Mononuclear cell (primary cell): Measurements from ENCODE around the gene CXCL6. TPM values are rescaled to one million over a fixed set of nuclear protein-coding genes. Genes with fewer than 3 reads are reported as not detected.

Source experiments
- H3K27me3 ChIP-seq: 2 replicates; pipeline ENCODE4 v1.6.0; 2011; ENCODE audit warnings: low read length, control low read depth; ENCODE audit not compliant: insufficient read depth
- H3K4me1 ChIP-seq: 2 replicates; pipeline ENCODE4 v1.5.1; 2011; ENCODE audit warnings: mild to moderate bottlenecking, low read length, control low read depth; ENCODE audit not compliant: insufficient read depth
- H3K4me3 ChIP-seq: 2 replicates; pipeline ENCODE4 v1.5.1; 2011; ENCODE audit warnings: mild to moderate bottlenecking, low read length, moderate library complexity
- H3K9me3 ChIP-seq: 2 replicates; pipeline ENCODE4 v1.5.1; 2011; ENCODE audit warnings: low read depth, mild to moderate bottlenecking, control low read depth, low read length
- total RNA-seq: library from RNA; depleted of rRNA; stranded (reverse); fragments of >200 nt; gene quantifications from one replicate; pipeline ENCODE4 v1.2.3, GENCODE V29; 2012

CXCL6 gene
- total RNA-seq: not detected

GRCh38 chr4:73836373-73837279, at the start of gene CXCL6:
TSS of gene CXCL6 (plus strand) at chr4:73836678. CDS start at chr4:73836751, 73 bp downstream.
- H3K9me3 ChIP-seq: no peaks in the 10 kb centered on the region
- peaks cover 8% of the 10 kb centered on the region for H3K4me1 ChIP-seq
- peaks cover 7% of the 10 kb centered on the region for H3K27me3 ChIP-seq
- peak within 1 kb of the TSS; percentile 26 for H3K4me3 ChIP-seq

GRCh38 chr4:73788411-73788810, 48.1 kb upstream of the CXCL6 start:
- Histone ChIP-seq H3K27me3 (no peaks in the 10 kb centered on the region), H3K4me1 (no peaks in the 10 kb centered on the region), H3K4me3 (no peak overlapping the region), H3K9me3 (peaks cover 10% of the 10 kb centered on the region)

GRCh38 chr4:73798842-73799241, 37.6 kb upstream of the CXCL6 start:
- H3K4me1 ChIP-seq: no peaks in the 10 kb centered on the region
- H3K9me3 ChIP-seq: no peaks in the 10 kb centered on the region
- no peaks in the 10 kb centered on the region for H3K27me3 ChIP-seq
- no peak overlapping the region for H3K4me3 ChIP-seq

GRCh38 chr4:73800206-73800605, 36.3 kb upstream of the CXCL6 start:
- Histone ChIP-seq H3K9me3 (no peaks in the 10 kb centered on the region), H3K4me3 (no peak overlapping the region), H3K4me1 (no peaks in the 10 kb centered on the region), H3K27me3 (no peaks in the 10 kb centered on the region)

GRCh38 chr4:73801692-73802091, 34.8 kb upstream of the CXCL6 start:
- Histone ChIP-seq H3K4me3 (no peak overlapping the region), H3K9me3 (no peaks in the 10 kb centered on the region), H3K4me1 (no peaks in the 10 kb centered on the region), H3K27me3 (no peaks in the 10 kb centered on the region)

GRCh38 chr4:73803213-73803612, 33.3 kb upstream of the CXCL6 start:
- Histone ChIP-seq H3K4me1 (no peaks in the 10 kb centered on the region), H3K4me3 (no peak overlapping the region)

GRCh38 chr4:73810191-73810590, 26.3 kb upstream of the CXCL6 start:
- Histone ChIP-seq H3K27me3 (no peaks in the 10 kb centered on the region), H3K9me3 (no peaks in the 10 kb centered on the region), H3K4me1 (peaks cover 5% of the 10 kb centered on the region), H3K4me3 (no peak overlapping the region)

More at GRCh38 chr4:73803213-73803612, 33.3 kb upstream of the CXCL6 start:
- H3K9me3 ChIP-seq: no peaks in the 10 kb centered on the region
- no peaks in the 10 kb centered on the region for H3K27me3 ChIP-seq

- no peak overlapping the region for H3K4me3 ChIP-seq
- H3K27me3 ChIP-seq: no peaks in the 10 kb centered on the region
- no peaks in the 10 kb centered on the region for H3K9me3 ChIP-seq
- H3K4me1 ChIP-seq: peaks cover 5% of the 10 kb centered on the region
Measured at GRCh38 chr4:73811841-73812240, 24.6 kb upstream of the CXCL6 start.

- Histone ChIP-seq H3K9me3 (no peaks in the 10 kb centered on the region), H3K4me3 (no peak overlapping the region), H3K4me1 (peaks cover 5% of the 10 kb centered on the region), H3K27me3 (no peaks in the 10 kb centered on the region)
Measured at GRCh38 chr4:73814679-73815078, 21.8 kb upstream of the CXCL6 start.

- H3K4me1 ChIP-seq: peaks cover 5% of the 10 kb centered on the region
- H3K4me3 ChIP-seq: no peak overlapping the region
- no peaks in the 10 kb centered on the region for H3K9me3 ChIP-seq
- H3K27me3 ChIP-seq: no peaks in the 10 kb centered on the region
Measured at GRCh38 chr4:73815145-73815544, 21.3 kb upstream of the CXCL6 start.

GRCh38 chr4:73816814-73817213, 19.7 kb upstream of the CXCL6 start:
- H3K4me3 ChIP-seq: no peak overlapping the region
- H3K9me3 ChIP-seq: no peaks in the 10 kb centered on the region
- H3K4me1 ChIP-seq: peaks cover 5% of the 10 kb centered on the region
- no peaks in the 10 kb centered on the region for H3K27me3 ChIP-seq

GRCh38 chr4:73817341-73817740, 19.1 kb upstream of the CXCL6 start:
- Histone ChIP-seq H3K4me3 (no peak overlapping the region), H3K9me3 (no peaks in the 10 kb centered on the region), H3K4me1 (peaks cover 5% of the 10 kb centered on the region), H3K27me3 (no peaks in the 10 kb centered on the region)

GRCh38 chr4:73821325-73821724, 15.2 kb upstream of the CXCL6 start:
- Histone ChIP-seq H3K4me1 (peaks cover 5% of the 10 kb centered on the region), H3K4me3 (no peak overlapping the region), H3K27me3 (no peaks in the 10 kb centered on the region), H3K9me3 (no peaks in the 10 kb centered on the region)

GRCh38 chr4:73822389-73822788, 14.1 kb upstream of the CXCL6 start:
- Histone ChIP-seq H3K9me3 (no peaks in the 10 kb centered on the region), H3K4me1 (peaks cover 5% of the 10 kb centered on the region), H3K27me3 (no peaks in the 10 kb centered on the region), H3K4me3 (no peak overlapping the region)

- no peaks in the 10 kb centered on the region for H3K27me3 ChIP-seq
- no peak overlapping the region for H3K4me3 ChIP-seq
- peaks cover 5% of the 10 kb centered on the region for H3K4me1 ChIP-seq
- H3K9me3 ChIP-seq: no peaks in the 10 kb centered on the region
Measured at GRCh38 chr4:73822812-73823504, 13.5 kb upstream of the CXCL6 start.
